GM12892 (cell line): ENCODE results near the gene FAAP100.

Source experiments
- DNase-seq: peaks from one replicate; pipeline ENCODE4 v3.0.0; 2011; ENCODE audit not compliant: insufficient read length
- FAIRE-seq: peaks from 2 replicates; lab custom pipeline; 2011; peaks lifted over from hg19 to GRCh38; lab: Jason Lieb, UNC
- POLR2A ChIP-seq: IDR thresholded peaks from 2 replicates; pipeline ENCODE4 v1.6.1; 2011; ENCODE audit warnings: low read depth, low read length, control low read depth
- POLR2AphosphoS5 ChIP-seq: IDR thresholded peaks from 2 replicates; pipeline ENCODE4 v1.6.1; 2011; ENCODE audit warnings: low read depth, low read length, control low read depth
- TAF1 ChIP-seq: IDR thresholded peaks from 2 replicates; pipeline ENCODE4 v1.6.1; 2011; ENCODE audit warnings: low read depth, mild to moderate bottlenecking, control low read depth, low read length, borderline replicate concordance

The FAAP100 gene

GRCh38 chr17:81573794-81574642 is 21.9 kb upstream of the FAAP100 start:
- DNase-seq (no peak), FAIRE-seq (no peak)
- TF ChIP-seq TAF1 (no peak), POLR2A (no peak), POLR2AphosphoS5 (no peak)

- DNase-seq (no peak), FAIRE-seq (no peak)
- no peak for TF ChIP-seq POLR2AphosphoS5
Measured at GRCh38 chr17:81572563-81573168, 20.5 kb upstream of the FAAP100 start.

GRCh38 chr17:81570964-81571363 is 18.8 kb upstream of the FAAP100 start:
- DNase-seq (no peak), FAIRE-seq (no peak)
- TF ChIP-seq POLR2A (no peak), TAF1 (no peak), POLR2AphosphoS5 (no peak)

- DNase-seq: no peak
- no peak for TF ChIP-seq TAF1
- no peak for TF ChIP-seq POLR2A
- TF ChIP-seq POLR2AphosphoS5: no peak
- FAIRE-seq: no peak
Measured at GRCh38 chr17:81569986-81570514, 17.9 kb upstream of the FAAP100 start.

- no peak for TF ChIP-seq TAF1
- TF ChIP-seq POLR2AphosphoS5: no peak
- no peak for TF ChIP-seq POLR2A
- FAIRE-seq (no peak), DNase-seq (no peak)
Measured at GRCh38 chr17:81568416-81568815, 16.3 kb upstream of the FAAP100 start.

- no peak for FAIRE-seq
- DNase-seq: no peak
- TF ChIP-seq POLR2A: no peak
- TF ChIP-seq TAF1: no peak
- TF ChIP-seq POLR2AphosphoS5: no peak
Measured at GRCh38 chr17:81567191-81567590, 15.0 kb upstream of the FAAP100 start.

GRCh38 chr17:81566461-81567126 is 14.4 kb upstream of the FAAP100 start:
- FAIRE-seq: no peak
- no peak for TF ChIP-seq POLR2A
- no peak for TF ChIP-seq TAF1
- no peak for TF ChIP-seq POLR2AphosphoS5

GRCh38 chr17:81565231-81565630 is 13.1 kb upstream of the FAAP100 start:
- no peak for TF ChIP-seq POLR2AphosphoS5
- TF ChIP-seq POLR2A: no peak
- TF ChIP-seq TAF1: no peak
- DNase-seq (no peak), FAIRE-seq (no peak)

More at GRCh38 chr17:81566461-81567126, 14.4 kb upstream of the FAAP100 start:
- DNase-seq: no peak

- FAIRE-seq (no peak), DNase-seq (no peak)
- TF ChIP-seq TAF1 (no peak), POLR2A (no peak), POLR2AphosphoS5 (no peak)
Measured at GRCh38 chr17:81564778-81565177, 12.6 kb upstream of the FAAP100 start.

- DNase-seq (no peak), FAIRE-seq (no peak)
- TF ChIP-seq TAF1 (no peak), POLR2A (no peak), POLR2AphosphoS5 (no peak)
Measured at GRCh38 chr17:81563861-81564586, 11.9 kb upstream of the FAAP100 start.

- no peak for DNase-seq
- no peak for FAIRE-seq
Measured at GRCh38 chr17:81561494-81561885, 9.3 kb upstream of the FAAP100 start.

More at GRCh38 chr17:81561494-81561885, 9.3 kb upstream of the FAAP100 start:
- TF ChIP-seq POLR2AphosphoS5: no peak
- TF ChIP-seq POLR2A: no peak
- no peak for TF ChIP-seq TAF1
